Measurements from ENCODE around the gene GDF15. TPM values are rescaled to one million over a fixed set of nuclear protein-coding genes. Genes with fewer than 3 reads are reported as not detected.

The GDF15 gene
- total and polyA plus RNA-seq, 2 donors (not counting 1 experiment from before 2014, with no cell fraction given) = 0.19 TPM; not detected in 1

DNA sequence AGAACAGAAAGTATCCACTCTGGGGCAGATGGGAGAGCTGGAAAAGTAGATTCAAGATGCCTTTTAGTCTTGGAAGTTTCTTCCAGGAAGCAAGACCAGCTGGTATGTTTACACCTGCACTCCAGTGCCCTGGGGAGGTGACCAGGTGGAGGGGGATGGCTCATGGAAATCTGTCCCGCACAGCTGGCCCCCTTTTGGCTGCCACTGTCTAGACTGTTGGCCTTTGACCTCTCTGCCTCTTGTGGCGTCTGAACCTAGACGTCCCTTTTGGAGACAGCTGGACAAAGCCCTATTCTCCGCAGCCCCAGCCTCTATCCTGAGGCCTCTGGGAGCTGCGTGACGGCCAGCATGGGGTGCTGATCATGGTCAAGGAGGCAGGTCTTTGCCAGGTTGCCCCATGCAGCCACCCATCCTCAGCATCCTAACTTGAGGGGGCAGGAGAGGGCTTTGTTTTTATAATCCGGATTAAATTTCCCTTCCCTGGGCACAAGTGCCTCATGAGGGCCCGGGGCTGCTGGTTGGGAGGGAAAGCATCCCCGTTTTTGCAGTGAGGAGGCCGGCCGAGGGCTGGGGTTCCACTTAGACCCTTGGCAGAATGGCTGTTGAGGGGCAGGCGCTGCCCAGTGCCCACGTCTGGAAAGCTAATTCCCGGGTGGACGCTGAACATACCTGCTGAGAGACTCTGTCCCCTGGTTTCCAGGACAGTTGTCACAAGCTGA, 17.3 kb upstream of the GDF15 start:
- Histone ChIP-seq H4K20me1 (ENCODE audit: control insufficient read depth, insufficient read depth, low read length, poor library complexity, severe bottlenecking) (no peaks in the 10 kb centered on the region), H3K4me2 (replicated peaks; ENCODE audit: low read depth, low read length, poor library complexity, severe bottlenecking) (no peak overlapping the region), H3K27me3 (replicated peaks in 1 of 4; ENCODE audit: control extremely low read depth in 1 of 4, control insufficient read depth in 3 of 4, insufficient read depth in 4 of 4, low read length in 3 of 4) (no peaks in the 10 kb centered on the region), H2AFZ (ENCODE audit: insufficient read depth, low read depth, low read length, poor library complexity, severe bottlenecking) (no peak overlapping the region), H3K9me3 (ENCODE audit: control extremely low read depth in 1 of 3, control insufficient read depth in 2 of 3, insufficient read depth in 1 of 3, low read length in 2 of 3) (peaks cover 0 to 6% (median 0%) of the 10 kb centered on the region in 3 donors), H3K27ac (ENCODE audit: low read length in 2 of 2) (no peak overlapping the region), H3K4me1 (ENCODE audit: control insufficient read depth in 2 of 2, insufficient read depth in 2 of 2, low read length in 2 of 2) (peaks cover 3 to 4% of the 10 kb centered on the region in 2 donors), H3K36me3 (replicated peaks in 1 of 2; ENCODE audit: control extremely low read depth in 1 of 2, control insufficient read depth in 1 of 2, extremely low read depth in 1 of 2, insufficient read depth in 2 of 2, low read length in 1 of 2) (no peaks in the 10 kb centered on the region), H3K79me2 (ENCODE audit: control insufficient read depth, insufficient read depth, low read length) (no peaks in the 10 kb centered on the region), H3K9ac (ENCODE audit: low read length) (no peak overlapping the region), H3K4me3 (ENCODE audit: control extremely low read depth in 1 of 5, extremely low read depth in 1 of 5, insufficient read depth in 1 of 5, low read depth in 2 of 5, low read length in 4 of 5) (no peak overlapping the region)
- no peak for TF ChIP-seq EZH2 (IDR thresholded peaks at IDR 0.05; ENCODE audit: borderline replicate concordance, insufficient read depth, low read depth, low read length, poor library complexity, severe bottlenecking)
- TF ChIP-seq, protein P1, sequence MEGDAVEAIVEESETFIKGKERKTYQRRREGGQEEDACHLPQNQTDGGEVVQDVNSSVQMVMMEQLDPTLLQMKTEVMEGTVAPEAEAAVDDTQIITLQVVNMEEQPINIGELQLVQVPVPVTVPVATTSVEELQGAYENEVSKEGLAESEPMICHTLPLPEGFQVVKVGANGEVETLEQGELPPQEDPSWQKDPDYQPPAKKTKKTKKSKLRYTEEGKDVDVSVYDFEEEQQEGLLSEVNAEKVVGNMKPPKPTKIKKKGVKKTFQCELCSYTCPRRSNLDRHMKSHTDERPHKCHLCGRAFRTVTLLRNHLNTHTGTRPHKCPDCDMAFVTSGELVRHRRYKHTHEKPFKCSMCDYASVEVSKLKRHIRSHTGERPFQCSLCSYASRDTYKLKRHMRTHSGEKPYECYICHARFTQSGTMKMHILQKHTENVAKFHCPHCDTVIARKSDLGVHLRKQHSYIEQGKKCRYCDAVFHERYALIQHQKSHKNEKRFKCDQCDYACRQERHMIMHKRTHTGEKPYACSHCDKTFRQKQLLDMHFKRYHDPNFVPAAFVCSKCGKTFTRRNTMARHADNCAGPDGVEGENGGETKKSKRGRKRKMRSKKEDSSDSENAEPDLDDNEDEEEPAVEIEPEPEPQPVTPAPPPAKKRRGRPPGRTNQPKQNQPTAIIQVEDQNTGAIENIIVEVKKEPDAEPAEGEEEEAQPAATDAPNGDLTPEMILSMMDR (IDR thresholded peaks at IDR 0.05) = no peak
- DNase-seq = no peak
- ATAC-seq (ENCODE audit: low read depth) = no peak
- ChIA-PET CTCF (no interaction called here), POLR2A (interaction anchor here (0.7 kb wide), 1 partner anchor 1147 kb away, joined by 3 read pairs; the partner anchor contains the start of gene NDUFA13)
- WGBS (ENCODE audit: insufficient coverage) = 94% methylated on average over 15 of the region's 15 CpGs
- Mint-ChIP-seq H3K27ac (no peak overlapping the region), H3K4me3 (no peak overlapping the region), H3K4me1 (peaks cover 8% of the 10 kb centered on the region), H3K9me3 (ENCODE audit: insufficient read depth) (no peaks in the 10 kb centered on the region), H3K27me3 (peaks cover 3% of the 10 kb centered on the region)
- intact Hi-C loops (cut with micrococcal nuclease) = no loop called here

DNA sequence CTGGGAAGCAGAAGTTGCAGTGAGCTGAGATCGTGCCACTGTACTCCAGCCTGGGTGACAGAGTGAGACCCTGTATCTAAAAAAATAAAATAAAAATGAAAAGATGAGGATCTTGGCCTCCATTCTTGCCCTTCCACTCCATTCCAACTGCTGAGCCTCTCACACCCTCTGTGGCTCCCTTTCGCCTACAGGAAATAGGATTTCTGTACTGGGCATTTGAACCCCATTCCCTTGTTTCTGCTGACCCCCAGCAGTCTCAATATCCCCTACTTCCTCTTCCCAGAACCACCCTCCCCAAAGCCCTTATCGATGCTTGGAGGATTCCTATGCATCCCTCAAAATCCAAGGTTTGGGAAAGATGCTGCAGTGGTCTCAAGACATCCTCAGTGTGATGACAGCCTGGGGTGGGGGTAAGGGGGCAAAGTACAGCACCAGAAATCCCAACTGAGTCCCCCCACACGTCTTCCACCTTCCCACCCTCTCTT, 12.5 kb upstream of the GDF15 start:
- peak overlapping the region; percentile 23 for H3K27ac Mint-ChIP-seq
- no peak overlapping the region for H2AFZ ChIP-seq (ENCODE audit: insufficient read depth, low read depth, low read length, poor library complexity, severe bottlenecking)

More for the DNA sequence above, 12.5 kb upstream of the GDF15 start:
- Histone ChIP-seq H3K9me3 (ENCODE audit: control extremely low read depth in 1 of 3, control insufficient read depth in 2 of 3, insufficient read depth in 1 of 3, low read length in 2 of 3) (no peaks in the 10 kb centered on the region), H3K27me3 (replicated peaks in 1 of 4; ENCODE audit: control extremely low read depth in 1 of 4, control insufficient read depth in 3 of 4, insufficient read depth in 4 of 4, low read length in 3 of 4) (no peaks in the 10 kb centered on the region), H3K36me3 (replicated peaks in 1 of 2; ENCODE audit: control extremely low read depth in 1 of 2, control insufficient read depth in 1 of 2, extremely low read depth in 1 of 2, insufficient read depth in 2 of 2, low read length in 1 of 2) (no peaks in the 10 kb centered on the region), H3K79me2 (ENCODE audit: control insufficient read depth, insufficient read depth, low read length) (no peaks in the 10 kb centered on the region), H3K4me1 (ENCODE audit: control insufficient read depth in 2 of 2, insufficient read depth in 2 of 2, low read length in 2 of 2) (peaks cover 13 to 17% of the 10 kb centered on the region in 2 donors), H3K4me2 (replicated peaks; ENCODE audit: low read depth, low read length, poor library complexity, severe bottlenecking) (peak overlapping the region; percentile 53), H3K4me3 (ENCODE audit: control extremely low read depth in 1 of 5, extremely low read depth in 1 of 5, insufficient read depth in 1 of 5, low read depth in 2 of 5, low read length in 4 of 5) (no peak overlapping the region), H3K27ac (ENCODE audit: low read length in 2 of 2) (no peak overlapping the region), H3K9ac (ENCODE audit: low read length) (no peak overlapping the region), H4K20me1 (ENCODE audit: control insufficient read depth, insufficient read depth, low read length, poor library complexity, severe bottlenecking) (no peaks in the 10 kb centered on the region)
- Mint-ChIP-seq H3K9me3 (ENCODE audit: insufficient read depth) (no peaks in the 10 kb centered on the region), H3K4me3 (no peak overlapping the region), H3K27me3 (peaks cover 10% of the 10 kb centered on the region), H3K4me1 (peaks cover 14% of the 10 kb centered on the region)
- POLR2A ChIA-PET = no interaction called here
- WGBS (ENCODE audit: insufficient coverage) = no CpG with 5 or more reads among the region's 4 CpGs
- TF ChIP-seq, protein P1 (IDR thresholded peaks at IDR 0.05) = no peak
- TF ChIP-seq EZH2 (IDR thresholded peaks at IDR 0.05; ENCODE audit: borderline replicate concordance, insufficient read depth, low read depth, low read length, poor library complexity, severe bottlenecking) = no peak
- ATAC-seq (ENCODE audit: low read depth) (no peak), DNase-seq (no peak)
- CTCF ChIA-PET = interaction anchor here (0.5 to 2.6 kb wide), 2 partner anchors 15 to 627 kb away, joined by 3 to 11 read pairs; no protein-coding TSS in a partner anchor
- intact Hi-C loops (cut with micrococcal nuclease) = no loop called here
